ENCODE data around the gene CHDH. TPM values are rescaled to one million over a fixed set of nuclear protein-coding genes. Genes with fewer than 3 reads are reported as not detected.

Gene CHDH
- total RNA-seq, 1 donor from 2014 or later, result 0.60 TPM

Other genes starting within 250 kb of the CHDH start
- gene IL17RB, start 149 bp upstream of the CHDH start, total RNA-seq, result 0.65 TPM
- 29.6 TPM for gene ACTR8, start 35.7 kb upstream of the CHDH start, total RNA-seq
- gene SELENOK, start 45.4 kb upstream of the CHDH start, total RNA-seq, result 31.9 TPM

All from ureter (tissue), 1 donor.